ENCODE results near the gene C2CD4B.

C2CD4B gene

GRCh38 chr15:62147551-62147950 is 17.5 kb downstream of the C2CD4B start:
- DNase-seq (ENCODE audit: low read depth): no peak

DNA sequence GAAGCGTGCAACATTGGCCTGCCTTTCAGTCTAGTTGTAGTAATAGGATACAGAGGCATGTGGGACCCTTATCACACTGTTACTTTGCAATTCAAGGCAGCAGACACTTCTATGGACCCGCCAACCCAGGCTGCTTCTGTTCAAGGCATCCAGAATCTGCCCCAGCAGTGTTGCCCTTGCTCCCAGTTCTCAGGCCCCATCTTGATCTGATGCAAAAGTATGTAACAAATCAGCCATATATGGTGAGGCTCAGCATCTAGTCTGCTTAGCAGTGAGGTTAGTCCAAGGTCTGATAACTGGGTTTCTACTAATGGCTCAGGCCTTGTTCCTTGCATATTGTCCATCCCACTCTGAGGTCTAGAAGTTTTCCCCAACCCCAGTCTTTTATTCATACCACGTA is 17.9 kb downstream of the C2CD4B start:
- no peak for DNase-seq (ENCODE audit: low read depth)

- no peak for DNase-seq (ENCODE audit: low read depth)
These were observed 19.9 kb downstream of the C2CD4B start for GRCh38 chr15:62145015-62145735.

- DNase-seq (ENCODE audit: low read depth): no peak
These were observed 22.3 kb downstream of the C2CD4B start for GRCh38 chr15:62142736-62143135.

DNA sequence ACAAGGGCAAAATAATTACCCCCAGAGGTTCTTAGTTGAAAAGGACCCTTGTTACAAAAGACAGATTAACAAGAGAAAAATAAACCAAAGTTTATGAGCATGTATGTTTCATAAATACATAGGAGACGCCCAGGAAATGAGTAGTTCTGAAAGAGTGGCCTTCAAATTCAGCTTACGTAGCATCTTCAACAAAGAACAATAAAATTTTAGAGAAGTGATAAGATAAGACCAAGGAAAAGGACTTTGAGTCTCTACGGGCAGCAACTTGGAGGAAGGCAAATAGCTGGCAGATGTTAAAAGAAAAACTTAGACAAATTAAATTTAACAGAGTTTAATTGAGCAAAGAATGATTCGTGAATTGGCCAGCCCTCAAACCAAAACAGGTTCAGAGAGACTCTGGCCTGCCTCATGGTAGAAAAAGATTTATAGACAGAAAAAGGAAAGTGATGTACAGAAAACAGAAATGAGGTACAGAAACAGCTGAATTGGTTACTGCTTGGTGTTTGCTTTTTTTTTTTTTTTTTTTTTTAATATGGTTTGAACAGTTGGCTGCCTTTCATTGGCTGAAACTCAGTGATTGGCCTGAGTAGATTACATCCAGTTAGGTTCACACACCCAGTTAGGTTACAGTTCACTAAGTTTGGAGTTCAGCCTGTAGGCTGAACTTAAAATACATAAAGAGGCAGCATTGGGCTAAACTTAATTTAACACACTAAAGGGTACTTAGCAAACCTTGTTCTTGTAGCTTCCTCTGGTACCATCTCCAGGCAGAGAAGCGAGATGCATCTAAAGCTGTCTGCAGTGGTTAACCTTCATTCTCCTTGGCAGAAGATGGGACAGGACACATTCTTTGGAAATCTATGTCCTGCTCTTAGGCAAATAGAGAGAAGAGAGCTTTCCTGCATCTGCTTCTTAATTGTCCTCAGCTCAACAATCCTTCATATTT is 23.2 kb downstream of the C2CD4B start:
- DNase-seq (ENCODE audit: low read depth): no peak

DNA sequence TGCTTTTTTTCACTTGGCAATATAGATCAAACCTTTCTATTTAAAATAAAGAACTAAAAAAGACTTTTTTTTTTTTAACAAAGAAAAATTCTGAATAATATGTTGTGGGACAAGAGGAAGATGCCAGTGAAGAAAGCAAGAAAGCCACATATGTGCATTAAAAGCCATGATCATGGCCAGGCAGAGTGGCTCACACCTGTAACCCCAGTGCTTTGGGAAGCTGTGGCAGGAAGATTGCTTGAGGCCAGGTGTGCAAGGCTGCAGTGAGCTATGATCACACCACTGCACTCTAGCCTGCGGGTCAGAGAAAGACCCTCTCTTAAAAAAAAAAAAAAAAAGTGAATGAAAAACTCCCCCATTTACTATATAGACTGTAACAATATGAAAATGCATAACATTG is 23.9 kb downstream of the C2CD4B start:
- DNase-seq (ENCODE audit: low read depth): no peak

DNA sequence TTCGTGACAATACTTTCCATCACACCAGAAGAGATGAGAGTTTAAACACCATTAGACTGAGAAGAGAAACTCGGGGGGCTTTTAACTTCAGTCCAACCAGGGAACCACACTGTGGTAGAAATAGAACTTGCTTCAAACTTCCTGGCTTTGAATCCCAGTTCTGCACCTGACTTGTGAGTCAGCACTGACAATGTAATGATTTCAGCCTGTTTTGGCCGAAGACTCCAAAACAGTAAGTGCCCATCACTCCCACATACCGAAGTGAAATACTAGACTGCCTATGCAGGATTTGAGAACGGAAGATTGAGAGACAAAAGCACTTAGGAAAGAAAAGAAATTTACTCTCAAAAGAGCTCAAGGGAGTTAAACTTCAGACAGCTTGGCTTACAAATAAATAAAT is 27.0 kb downstream of the C2CD4B start:
- DNase-seq (ENCODE audit: low read depth): no peak

- DNase-seq (ENCODE audit: low read depth): no peak
These were observed 27.9 kb downstream of the C2CD4B start for GRCh38 chr15:62136911-62137865.

GRCh38 chr15:62135532-62136134 is 29.5 kb downstream of the C2CD4B start:
- DNase-seq (ENCODE audit: low read depth): no peak

DNA sequence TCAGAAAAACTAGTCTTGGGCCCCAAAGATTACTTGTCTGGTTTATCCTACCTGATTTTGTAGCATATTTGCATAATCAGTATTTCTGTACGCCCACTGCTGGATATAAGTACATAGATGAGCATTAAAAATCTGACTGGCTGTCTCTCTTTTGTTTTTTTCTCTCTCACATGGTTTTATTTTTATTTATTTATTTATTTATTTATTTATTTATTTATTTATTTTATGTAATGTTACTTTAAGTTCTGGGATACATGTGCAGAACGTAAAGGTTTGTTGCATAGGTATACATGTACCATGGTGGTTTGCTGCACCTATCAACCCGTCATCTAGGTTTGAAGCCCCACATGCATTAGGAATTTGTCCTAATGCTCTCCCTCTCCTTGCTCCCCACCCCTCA is 31.9 kb downstream of the C2CD4B start:
- DNase-seq (ENCODE audit: low read depth): no peak

DNA sequence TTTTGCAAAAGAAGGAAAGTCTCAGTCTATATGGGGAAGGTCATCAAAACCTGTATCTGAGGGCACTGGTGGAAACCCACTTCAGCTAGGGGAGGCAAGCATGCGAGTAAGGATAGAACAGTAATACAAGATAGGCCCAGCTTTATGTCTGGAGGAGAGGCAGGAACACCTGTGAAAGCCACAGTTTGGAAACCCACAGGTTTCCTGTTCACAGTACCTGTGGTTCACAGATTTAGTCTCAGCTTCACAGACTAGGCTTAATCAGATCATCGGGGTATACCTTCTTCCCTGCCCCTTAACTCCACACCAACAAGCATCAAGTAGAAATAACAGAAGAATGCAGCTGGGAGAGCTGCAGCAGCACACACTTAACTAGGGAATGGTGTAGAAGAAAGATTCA is 36.2 kb downstream of the C2CD4B start:
- no peak for DNase-seq (ENCODE audit: low read depth)

DNA sequence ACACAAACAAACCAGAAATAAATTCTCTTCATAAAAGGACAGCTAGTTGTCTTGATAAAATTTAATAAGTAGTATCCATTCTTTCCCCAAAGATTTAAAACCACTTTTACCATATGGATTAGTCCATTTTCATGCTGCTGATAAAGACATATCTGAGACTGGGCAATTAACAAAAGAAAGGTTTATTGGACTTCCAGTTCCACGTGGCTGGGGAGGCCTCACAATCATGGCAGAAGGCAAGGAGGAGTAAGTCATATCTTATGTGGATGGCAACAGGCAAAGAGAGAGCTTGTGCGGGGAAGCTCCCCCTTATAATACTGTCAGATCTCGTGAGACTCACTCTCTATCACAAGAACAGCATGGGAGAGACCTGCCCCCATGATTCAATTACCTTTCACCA is 38.7 kb downstream of the C2CD4B start:
- no peak for DNase-seq (ENCODE audit: low read depth)

DNA sequence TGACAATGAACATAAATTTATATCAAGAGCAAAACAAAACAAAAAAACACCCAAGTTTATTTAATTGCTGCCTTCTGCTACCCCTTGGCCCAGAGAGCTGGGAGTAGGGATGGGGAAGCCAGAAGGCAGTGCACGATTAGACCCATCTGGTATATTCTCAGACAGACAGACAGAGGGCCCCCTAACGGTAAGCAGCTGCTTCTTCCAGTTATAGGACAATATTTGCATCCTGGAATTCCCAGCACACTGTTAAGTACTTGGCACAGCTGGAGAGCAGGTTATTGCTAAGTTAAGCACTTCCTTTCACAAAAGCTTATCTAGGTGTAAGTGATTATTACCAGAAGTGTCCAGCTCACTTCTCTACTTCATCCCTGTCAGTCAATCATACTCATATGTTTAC is 39.3 kb downstream of the C2CD4B start:
- DNase-seq (ENCODE audit: low read depth): no peak

- no peak for DNase-seq (ENCODE audit: low read depth)
These were observed 40.1 kb downstream of the C2CD4B start for GRCh38 chr15:62124973-62125303.

DNA sequence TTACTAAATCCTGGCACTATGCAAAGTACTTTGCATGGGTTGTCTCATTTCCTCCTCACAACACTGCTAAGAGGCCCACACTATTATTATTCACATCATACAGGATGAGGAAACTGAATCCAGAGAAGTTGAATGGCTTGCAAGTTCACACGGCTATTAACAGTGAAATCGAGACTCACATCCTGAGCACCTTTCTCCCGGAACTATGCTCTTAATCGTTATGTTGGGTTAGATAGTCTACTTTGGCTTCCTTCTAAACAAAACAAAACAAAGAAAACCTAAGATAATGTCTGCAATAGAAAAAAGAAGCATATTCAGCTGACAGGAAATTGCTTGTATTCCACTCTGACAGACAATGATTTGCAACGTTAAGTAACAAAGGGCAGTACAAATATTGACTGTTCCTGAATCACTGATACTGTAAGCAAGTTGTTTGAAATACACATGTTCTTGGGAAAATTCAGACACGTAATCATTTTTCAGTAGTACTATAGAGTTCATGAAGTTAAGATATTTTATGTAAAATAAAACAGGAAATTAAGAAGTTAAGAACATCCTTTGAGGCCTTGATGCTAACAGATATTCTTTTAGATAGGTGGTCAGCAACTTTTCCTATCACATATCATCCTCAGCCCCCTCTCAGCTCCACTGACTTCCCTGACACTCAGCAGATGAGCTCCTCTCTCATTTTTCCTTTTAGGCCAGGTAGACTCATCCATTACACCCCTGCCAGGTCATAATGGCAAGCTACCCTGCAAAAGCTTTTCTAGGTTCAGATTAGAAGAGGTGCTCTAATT is 40.7 kb downstream of the C2CD4B start:
- no peak for DNase-seq (ENCODE audit: low read depth)

DNA sequence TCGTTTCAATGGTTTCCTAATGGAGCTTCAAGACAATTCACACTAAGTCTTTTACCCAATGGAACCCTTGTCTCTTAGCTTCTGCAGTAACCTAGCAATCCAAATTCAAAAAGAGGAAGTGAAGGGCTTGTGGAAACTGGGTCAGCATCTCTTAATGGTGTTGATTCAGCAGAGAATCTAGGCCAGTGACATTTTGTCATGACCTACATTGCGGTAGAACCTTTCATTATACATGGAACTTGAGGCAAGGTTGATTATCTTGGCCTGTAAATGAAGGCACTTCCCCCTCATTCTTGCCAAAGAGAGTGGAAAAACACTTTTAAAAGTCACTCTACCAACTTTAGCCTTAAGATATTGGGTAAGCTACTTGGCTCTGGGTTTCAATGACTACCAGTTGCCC is 42.8 kb downstream of the C2CD4B start:
- DNase-seq (ENCODE audit: low read depth): no peak

DNA sequence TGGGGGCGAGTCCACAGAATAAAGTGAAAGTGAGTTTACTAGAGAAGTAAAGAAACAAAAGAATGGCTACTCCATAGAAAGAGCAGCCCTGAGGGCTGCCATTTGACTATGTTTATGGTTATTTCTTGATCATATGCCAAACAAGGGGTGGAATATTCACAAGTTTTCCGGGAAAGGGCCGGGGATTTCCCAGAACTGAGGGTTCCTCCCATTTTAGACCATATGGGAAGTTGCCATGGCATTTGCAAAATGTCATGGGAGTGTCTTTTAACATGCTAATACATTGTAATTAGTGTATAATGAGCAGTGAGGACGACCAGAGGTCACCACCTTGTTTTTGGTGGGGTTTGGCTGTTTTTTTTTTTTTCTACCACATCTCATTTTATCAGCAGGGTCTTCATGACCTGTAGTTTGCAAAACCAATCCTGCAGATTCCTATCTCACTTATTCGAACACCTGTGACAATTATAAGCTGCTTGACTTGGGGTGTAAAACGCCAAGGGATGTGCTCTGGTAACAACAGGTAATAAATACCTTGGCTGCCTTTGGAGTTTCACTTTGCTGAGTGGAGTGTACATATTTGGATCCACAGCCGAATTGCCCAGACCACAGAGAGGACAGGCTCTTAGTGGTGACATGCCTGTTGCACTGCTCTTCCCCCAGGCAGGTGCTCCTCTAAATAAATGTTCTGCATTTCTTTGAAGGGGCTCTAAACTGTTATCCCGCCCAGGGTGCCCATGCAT is 43.6 kb downstream of the C2CD4B start:
- DNase-seq (ENCODE audit: low read depth): no peak

- DNase-seq (ENCODE audit: low read depth): no peak
These were observed 44.3 kb downstream of the C2CD4B start for GRCh38 chr15:62120776-62121175.

GRCh38 chr15:62119874-62120273 is 45.2 kb downstream of the C2CD4B start:
- no peak for DNase-seq (ENCODE audit: low read depth)

DNA sequence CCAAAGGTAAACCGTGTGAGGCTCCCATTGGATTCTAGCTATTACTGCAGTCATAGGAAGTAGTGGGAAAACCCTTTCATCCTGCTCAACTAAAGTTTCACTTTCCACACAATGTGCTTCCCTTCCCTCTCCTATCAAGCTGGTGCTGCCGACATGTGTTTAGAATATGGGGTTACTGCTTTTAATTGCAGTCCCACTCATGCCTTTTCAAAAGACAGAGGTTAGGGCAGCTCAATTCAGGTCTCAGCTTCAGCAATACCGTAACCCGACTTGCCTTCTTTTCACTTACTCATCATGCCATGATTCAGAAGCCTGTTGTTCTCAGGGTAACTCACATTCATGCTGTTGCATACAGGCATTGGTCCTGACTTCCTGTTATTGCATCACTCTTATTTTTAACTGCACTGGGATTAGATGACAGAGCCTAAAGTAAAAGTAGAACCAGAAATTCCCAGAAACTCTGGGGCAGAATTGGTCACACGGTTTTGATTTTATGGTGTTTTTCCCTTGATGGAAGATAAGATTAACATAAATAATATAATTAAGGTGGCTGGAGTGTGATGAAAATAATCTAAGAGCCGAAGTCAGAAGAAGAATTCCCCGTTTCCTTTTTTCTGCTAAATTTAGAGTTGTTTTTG is 45.7 kb downstream of the C2CD4B start:
- DNase-seq (ENCODE audit: low read depth): no peak
